ENCODE data around the gene HARS1. TPM values are rescaled to one million over a fixed set of nuclear protein-coding genes. Genes with fewer than 3 reads are reported as not detected.
A peak's percentile ranks its signal among the peaks of the same experiment; 100 is the strongest.

HARS1 gene
- total and polyA plus RNA-seq, 12 donors, result 30.3 to 53.2 (median 37.0) TPM

GRCh38 chr5:140637371-140638100 lies 53.6 kb downstream of the HARS1 start:
- H3K27ac ChIP-seq, result peak overlapping the region in 1 of 10 donors; percentile 95

DNA sequence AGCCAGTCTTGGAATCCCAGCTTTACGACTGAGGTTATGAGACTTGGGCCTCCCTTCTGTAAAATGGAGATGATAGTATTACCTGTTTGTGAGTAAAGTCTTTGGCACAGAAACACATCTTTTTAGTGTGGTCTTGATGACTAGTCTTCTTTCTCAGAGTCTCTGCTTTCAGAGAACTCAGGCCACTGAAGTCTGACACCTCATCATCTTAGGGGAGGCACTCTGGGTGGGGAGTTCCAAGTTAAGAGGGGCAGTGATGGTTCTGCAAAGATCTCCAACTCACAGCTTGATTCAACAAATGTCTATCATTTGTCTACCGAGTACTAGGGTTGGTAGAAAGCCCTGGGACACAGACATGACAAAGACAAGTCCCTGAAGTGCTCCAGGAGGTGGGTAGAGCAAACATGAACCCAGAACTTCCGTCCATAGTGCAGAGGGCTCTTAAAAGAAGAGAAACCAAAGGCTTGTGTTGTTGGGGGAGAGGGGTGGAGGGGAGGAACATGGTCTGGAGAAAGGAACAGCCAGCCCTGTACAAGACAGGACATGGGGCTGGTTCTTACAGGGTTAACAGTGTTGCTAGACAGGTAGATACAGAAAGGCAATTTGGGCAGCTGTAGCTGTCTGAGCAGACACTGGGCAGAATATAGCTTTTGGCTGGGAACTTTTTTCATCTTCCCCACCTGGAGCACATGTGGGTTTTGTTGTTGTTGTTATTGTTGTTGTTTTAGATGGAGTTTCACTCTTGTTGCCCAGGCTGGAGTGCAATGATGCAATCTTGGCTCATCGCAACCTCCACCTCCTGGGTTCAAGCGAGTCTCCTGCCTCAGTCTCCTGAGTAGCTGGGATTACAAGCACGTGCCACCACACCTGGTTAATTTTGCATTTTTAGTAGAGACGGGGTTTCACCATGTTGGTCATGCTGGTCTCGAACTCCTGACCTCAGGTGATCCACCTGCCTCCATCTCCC lies 55.6 kb downstream of the HARS1 start:
- whole genome bisulfite sequencing, 2 donors, result 88 to 89% methylated on average over 8 of the region's 8 CpGs
- ATAC-seq, result no peak
- intact Hi-C loops (cut with DNase I), result loop anchor here in 9 of 10 donors (5.0 to 10.0 kb wide), 5 partner anchors 68 to 271 kb away; partner anchors contain the start of genes EIF4EBP3 (in 4 of the 9), APBB3 (in 2 of the 9), SLC35A4 (in 2 of the 9) and SLC4A9 (in 2 of the 9)

More at GRCh38 chr5:140637371-140638100, 53.6 kb downstream of the HARS1 start:
- H3K36me3 ChIP-seq, result peaks cover 0 to 16% (median 0%) of the 10 kb centered on the region in 9 donors
- TF ChIP-seq, protein P1, sequence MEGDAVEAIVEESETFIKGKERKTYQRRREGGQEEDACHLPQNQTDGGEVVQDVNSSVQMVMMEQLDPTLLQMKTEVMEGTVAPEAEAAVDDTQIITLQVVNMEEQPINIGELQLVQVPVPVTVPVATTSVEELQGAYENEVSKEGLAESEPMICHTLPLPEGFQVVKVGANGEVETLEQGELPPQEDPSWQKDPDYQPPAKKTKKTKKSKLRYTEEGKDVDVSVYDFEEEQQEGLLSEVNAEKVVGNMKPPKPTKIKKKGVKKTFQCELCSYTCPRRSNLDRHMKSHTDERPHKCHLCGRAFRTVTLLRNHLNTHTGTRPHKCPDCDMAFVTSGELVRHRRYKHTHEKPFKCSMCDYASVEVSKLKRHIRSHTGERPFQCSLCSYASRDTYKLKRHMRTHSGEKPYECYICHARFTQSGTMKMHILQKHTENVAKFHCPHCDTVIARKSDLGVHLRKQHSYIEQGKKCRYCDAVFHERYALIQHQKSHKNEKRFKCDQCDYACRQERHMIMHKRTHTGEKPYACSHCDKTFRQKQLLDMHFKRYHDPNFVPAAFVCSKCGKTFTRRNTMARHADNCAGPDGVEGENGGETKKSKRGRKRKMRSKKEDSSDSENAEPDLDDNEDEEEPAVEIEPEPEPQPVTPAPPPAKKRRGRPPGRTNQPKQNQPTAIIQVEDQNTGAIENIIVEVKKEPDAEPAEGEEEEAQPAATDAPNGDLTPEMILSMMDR (IDR thresholded peaks at IDR 0.05), result no peak
- DNase-seq, result no peak
- H3K27me3 ChIP-seq, result no peaks in the 10 kb centered on the region
- ATAC-seq, result no peak
- H3K4me3 ChIP-seq, result no peak overlapping the region
- 85 to 91% methylated on average over 10 of the region's 10 CpGs for WGBS, 2 donors
- intact Hi-C loops (cut with DNase I), result loop anchor here (2.0 to 10.0 kb wide), 7 partner anchors 70 to 273 kb away; partner anchors contain the start of genes APBB3 (in 4 of the 10), EIF4EBP3 (in 4 of the 10), SLC35A4 (in 4 of the 10) and SLC4A9 (in 2 of the 10)
- peaks cover 0 to 60% (median 23%) of the 10 kb centered on the region in 9 donors for H3K4me1 ChIP-seq
- H3K9me3 ChIP-seq, result no peaks in the 10 kb centered on the region

DNA sequence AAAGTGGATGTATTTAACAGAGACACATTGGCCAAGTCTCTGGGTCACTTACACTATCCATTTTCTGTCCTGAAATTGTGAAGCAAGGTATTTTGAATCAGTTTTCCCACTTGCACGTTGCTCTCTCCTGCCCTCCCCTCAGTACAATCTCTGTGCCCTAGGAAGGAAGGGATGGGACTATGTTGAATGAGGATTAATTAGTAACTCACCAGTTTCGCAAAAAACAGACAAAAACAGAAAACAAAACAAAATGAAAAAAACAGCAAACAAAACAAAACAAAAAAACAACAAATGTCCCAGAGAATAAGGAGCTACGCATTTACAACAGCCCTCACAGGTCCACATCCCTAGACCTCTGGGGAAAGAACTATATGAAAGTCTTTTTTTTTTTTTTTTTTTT lies 57.1 kb downstream of the HARS1 start:
- H3K4me1 ChIP-seq, result peaks cover 0 to 55% (median 20%) of the 10 kb centered on the region in 9 donors
- H3K4me3 ChIP-seq, result peak overlapping the region in 2 of 10 donors; percentile 61 to 68
- no peaks in the 10 kb centered on the region for H3K27me3 ChIP-seq
- DNase-seq, result no peak
- WGBS, 2 donors, result 63 to 79% methylated on average over 3 of the region's 3 CpGs
- no peaks in the 10 kb centered on the region for H3K36me3 ChIP-seq
- H3K27ac ChIP-seq, result peak overlapping the region in 4 of 10 donors; percentile 74 to 92 (median 84)
- TF ChIP-seq, protein P1 (IDR thresholded peaks at IDR 0.05), result no peak
- no peak for ATAC-seq
- intact Hi-C loops (cut with DNase I), result loop anchor here in 6 of 10 donors (5.0 to 10.0 kb wide), 5 partner anchors 67 to 269 kb away; partner anchors contain the start of genes APBB3 (in 2 of the 6), SLC35A4 (in 2 of the 6), SLC4A9 (in 2 of the 6) and EIF4EBP3 (in 1 of the 6)
- no peaks in the 10 kb centered on the region for H3K9me3 ChIP-seq

More for the DNA sequence above, 55.6 kb downstream of the HARS1 start:
- Histone ChIP-seq H3K9me3 (no peaks in the 10 kb centered on the region), H3K4me1 (peaks cover 0 to 67% (median 28%) of the 10 kb centered on the region in 9 donors), H3K27ac (peak overlapping the region in 1 of 10 donors; percentile 36), H3K27me3 (no peaks in the 10 kb centered on the region), H3K4me3 (no peak overlapping the region), H3K36me3 (no peaks in the 10 kb centered on the region)
- TF ChIP-seq, protein P1 (IDR thresholded peaks at IDR 0.05), result peak in 1 of 9 donors; percentile 0
- DNase-seq, result no peak
